DMS153 (cell line): ENCODE data around the gene PLSCR3.

Source experiments
- DNase-seq: peaks from one replicate; lab custom pipeline; 2025; lab: John Stamatoyannopoulos, UW

PLSCR3 gene

GRCh38 chr17:7394452-7395191, at the start of gene PLSCR3:
Gene PLSCR3 (minus strand): TSS chr17:7394525. CDS start chr17:7394110, 415 bp downstream.
- DNase-seq, result peak; percentile 24

GRCh38 chr17:7443499-7444485, 49.5 kb upstream of the PLSCR3 start:
- no peak for DNase-seq

GRCh38 chr17:7442142-7442541, 47.8 kb upstream of the PLSCR3 start:
- no peak for DNase-seq

GRCh38 chr17:7441266-7441665, 46.9 kb upstream of the PLSCR3 start:
- DNase-seq, result no peak

- DNase-seq, result no peak
These were observed 46.5 kb upstream of the PLSCR3 start for GRCh38 chr17:7440834-7441195.

GRCh38 chr17:7440113-7440833, 45.9 kb upstream of the PLSCR3 start:
- no peak for DNase-seq

- no peak for DNase-seq
These were observed 45.3 kb upstream of the PLSCR3 start, which contains the start of gene FGF11 for GRCh38 chr17:7439462-7440112. Gene FGF11 (plus strand): TSS chr17:7439512. CDS start chr17:7439621, 109 bp downstream.

GRCh38 chr17:7438656-7439460, 44.5 kb upstream of the PLSCR3 start:
- no peak for DNase-seq

GRCh38 chr17:7437950-7438614, 43.8 kb upstream of the PLSCR3 start:
- no peak for DNase-seq

- no peak for DNase-seq
These were observed 43.1 kb upstream of the PLSCR3 start for GRCh38 chr17:7437369-7437863.

GRCh38 chr17:7436556-7437368, 42.4 kb upstream of the PLSCR3 start:
- peak; percentile 73 for DNase-seq

- no peak for DNase-seq
These were observed 41.6 kb upstream of the PLSCR3 start for GRCh38 chr17:7435676-7436555.

GRCh38 chr17:7432296-7432695, 38.0 kb upstream of the PLSCR3 start:
- DNase-seq, result no peak

GRCh38 chr17:7431231-7431630, 36.9 kb upstream of the PLSCR3 start:
- no peak for DNase-seq

GRCh38 chr17:7429722-7430121, 35.4 kb upstream of the PLSCR3 start:
- DNase-seq, result no peak

- DNase-seq, result no peak
These were observed 34.2 kb upstream of the PLSCR3 start, which contains the start of gene SPEM3 for GRCh38 chr17:7428557-7428956. Gene SPEM3 (plus strand): TSS chr17:7428857. CDS start chr17:7428903, 46 bp downstream.

GRCh38 chr17:7427549-7427948, 33.2 kb upstream of the PLSCR3 start:
- DNase-seq, result no peak

GRCh38 chr17:7426896-7427489, 32.7 kb upstream of the PLSCR3 start:
- DNase-seq, result no peak
